Measurements from ENCODE around the gene PDE8A. TPM values are rescaled to one million over a fixed set of nuclear protein-coding genes. Genes with fewer than 3 reads are reported as not detected.

Gene PDE8A
- total and polyA plus RNA-seq, 2 experiments from 2014 or later: 5.6 to 7.5 TPM

GRCh38 chr15:85118581-85118980, 136.9 kb downstream of the PDE8A start (continued):
- TF ChIP-seq REST (IDR thresholded peaks at IDR 0.05; ENCODE audit: unreplicated experiment): no peak
- no peak for TF ChIP-seq ZNF114 (CRISPR knock-in tag; IDR thresholded peaks at IDR 0.05)
- TF ChIP-seq, protein P1, sequence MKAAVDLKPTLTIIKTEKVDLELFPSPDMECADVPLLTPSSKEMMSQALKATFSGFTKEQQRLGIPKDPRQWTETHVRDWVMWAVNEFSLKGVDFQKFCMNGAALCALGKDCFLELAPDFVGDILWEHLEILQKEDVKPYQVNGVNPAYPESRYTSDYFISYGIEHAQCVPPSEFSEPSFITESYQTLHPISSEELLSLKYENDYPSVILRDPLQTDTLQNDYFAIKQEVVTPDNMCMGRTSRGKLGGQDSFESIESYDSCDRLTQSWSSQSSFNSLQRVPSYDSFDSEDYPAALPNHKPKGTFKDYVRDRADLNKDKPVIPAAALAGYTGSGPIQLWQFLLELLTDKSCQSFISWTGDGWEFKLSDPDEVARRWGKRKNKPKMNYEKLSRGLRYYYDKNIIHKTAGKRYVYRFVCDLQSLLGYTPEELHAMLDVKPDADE (IDR thresholded peaks at IDR 0.05): no peak

- DNase-seq (ENCODE audit: low spot score) (no peak), ATAC-seq (no peak)
- Mint-ChIP-seq H3K27ac (no peak overlapping the region), H3K4me1 (peaks cover 11% of the 10 kb centered on the region; the same call in 2 of the 3 replicates), H3K9me3 (no peaks in the 10 kb centered on the region), H3K36me3 (ENCODE audit: low read depth) (peaks cover 6% of the 10 kb centered on the region; the same call in 2 of the 3 replicates), H3K27me3 (ENCODE audit: insufficient read depth, low read depth, poor library complexity) (peaks cover 4% of the 10 kb centered on the region), H3K4me3 (no peak overlapping the region)
- no peaks in the 10 kb centered on the region for H4K20me1 ChIP-seq (replicated peaks; ENCODE audit: insufficient read depth)
- no peaks in the 10 kb centered on the region for H3K9me2 ChIP-seq (ENCODE audit: insufficient read depth)
- no peaks in the 10 kb centered on the region for H3K36me3 ChIP-seq (ENCODE audit: insufficient read depth)
- no peaks in the 10 kb centered on the region for H3K79me2 ChIP-seq (replicated peaks; ENCODE audit: insufficient read depth)
- H3K4me3 ChIP-seq: no peak overlapping the region
- no peak overlapping the region for H3K27ac ChIP-seq (ENCODE audit: low read depth)
- H3K27me3 ChIP-seq (ENCODE audit: insufficient read depth): no peaks in the 10 kb centered on the region
- H3K4me2 ChIP-seq: no peak overlapping the region
- H3F3A ChIP-seq (replicated peaks; ENCODE audit: low read depth): no peaks in the 10 kb centered on the region
- no peaks in the 10 kb centered on the region; the same call in 1 of the 2 replicates for H3K4me1 ChIP-seq (ENCODE audit: insufficient read depth)
- TF ChIP-seq EZH2phosphoT487 (IDR thresholded peaks at IDR 0.05; ENCODE audit: unreplicated experiment): no peak
- TF ChIP-seq CTCF (conservative IDR thresholded peaks at IDR 0.05; ENCODE audit: low read depth in 2 of 2): no peak
- TF ChIP-seq CREB1 (CRISPR knock-in tag; IDR thresholded peaks at IDR 0.05; ENCODE audit: low read depth): no peak
- no peak for TF ChIP-seq REST (IDR thresholded peaks at IDR 0.05; ENCODE audit: unreplicated experiment)
- TF ChIP-seq ZNF331 (CRISPR knock-in tag; IDR thresholded peaks at IDR 0.05; ENCODE audit: low read depth): no peak
- TF ChIP-seq STAT1 (IDR thresholded peaks at IDR 0.05; ENCODE audit: unreplicated experiment): no peak
- no peak overlapping the region for H2AFZ ChIP-seq
Observed at GRCh38 chr15:85120351-85121113, 138.9 kb downstream of the PDE8A start.
